SJSA1 (cell line): ENCODE results near the gene MLF2. TPM values are rescaled to one million over a fixed set of nuclear protein-coding genes. Genes with fewer than 3 reads are reported as not detected.
"Not testable (repeated sequence)": the region's sequence is repeated elsewhere in the genome, so short reads cannot be mapped to it uniquely, and the experiment has no call there.

ENCODE experiments used
- DNase-seq, 2 experiments: peaks; one replicate each; pipeline ENCODE4 v3.0.0-alpha.2; 2015 to 2020; ENCODE audit warnings: low spot score in 2 of 2, low read depth in 1 of 2
- H3K27ac ChIP-seq: fragments of 250-450 bp; sonication (Bioruptor Pico); 2 replicates; pipeline ENCODE4 v1.5.1; 2020; ENCODE audit warnings: mild to moderate bottlenecking, moderate library complexity
- H3K27me3 ChIP-seq: fragments of 250-450 bp; sonication (Bioruptor Pico); replicated peaks from 2 replicates; pipeline ENCODE4 v1.5.1; 2020; ENCODE audit warnings: mild to moderate bottlenecking, moderate library complexity
- H3K36me3 ChIP-seq: fragments of 250-450 bp; sonication (Bioruptor Pico); 2 replicates; pipeline ENCODE4 v1.5.1; 2020; ENCODE audit warnings: mild to moderate bottlenecking
- H3K4me1 ChIP-seq: fragments of 250-450 bp; sonication (Bioruptor Pico); replicated peaks from 2 replicates; pipeline ENCODE4 v1.6.1; 2021; ENCODE audit warnings: mild to moderate bottlenecking
- H3K4me3 ChIP-seq: fragments of 250-450 bp; sonication (Bioruptor Pico); 2 replicates; pipeline ENCODE4 v1.5.1; 2020; ENCODE audit warnings: mild to moderate bottlenecking
- H3K9me3 ChIP-seq: fragments of 250-450 bp; sonication (Bioruptor Pico); replicated peaks from 2 replicates; pipeline ENCODE4 v1.5.1; 2020; ENCODE audit warnings: mild to moderate bottlenecking
- total RNA-seq: library from RNA; depleted of rRNA; stranded (reverse); fragments of >200 nt; shearing (Covaris generic); gene quantifications from 2 replicates; pipeline ENCODE4 v1.2.3, GENCODE V29; 2014

The MLF2 gene
- total RNA-seq, 1 experiment from 2014 or later: 243 TPM

- no peaks in the 10 kb centered on the region for H3K9me3 ChIP-seq
- no peaks in the 10 kb centered on the region for H3K4me1 ChIP-seq
- no peak for DNase-seq
- no peak overlapping the region for H3K27ac ChIP-seq
- H3K4me3 ChIP-seq: no peak overlapping the region
- H3K27me3 ChIP-seq: no peaks in the 10 kb centered on the region
- H3K36me3 ChIP-seq: peaks cover 62% of the 10 kb centered on the region
Measured at GRCh38 chr12:6745741-6746525, 7.0 kb downstream of the MLF2 start.

GRCh38 chr12:6743300-6743699, 9.6 kb downstream of the MLF2 start:
- DNase-seq, H3K27me3 ChIP-seq, H3K27ac ChIP-seq, H3K4me3 ChIP-seq, H3K9me3 ChIP-seq, H3K4me1 ChIP-seq: not testable (repeated sequence)
- H3K36me3 ChIP-seq: peaks cover 36% of the 10 kb centered on the region

- Histone ChIP-seq H3K4me3 (no peak overlapping the region), H3K9me3 (no peaks in the 10 kb centered on the region), H3K4me1 (no peaks in the 10 kb centered on the region), H3K36me3 (peaks cover 31% of the 10 kb centered on the region), H3K27me3 (no peaks in the 10 kb centered on the region), H3K27ac (no peak overlapping the region)
- DNase-seq: no peak
Measured at GRCh38 chr12:6742834-6743233, 10.1 kb downstream of the MLF2 start.

- H3K27me3 ChIP-seq, H3K27ac ChIP-seq, H3K4me1 ChIP-seq, H3K9me3 ChIP-seq, H3K4me3 ChIP-seq, DNase-seq: not testable (repeated sequence)
- peaks cover 23% of the 10 kb centered on the region for H3K36me3 ChIP-seq
Measured at GRCh38 chr12:6742080-6742479, 10.9 kb downstream of the MLF2 start.

GRCh38 chr12:6736754-6737153, 16.2 kb downstream of the MLF2 start:
- H3K4me3 ChIP-seq: no peak overlapping the region
- no peak overlapping the region for H3K27ac ChIP-seq
- H3K36me3 ChIP-seq: peaks cover 13% of the 10 kb centered on the region
- H3K9me3 ChIP-seq: no peaks in the 10 kb centered on the region
- peaks cover 10% of the 10 kb centered on the region for H3K4me1 ChIP-seq
- H3K27me3 ChIP-seq: no peaks in the 10 kb centered on the region
- DNase-seq: no peak

- peaks cover 10% of the 10 kb centered on the region for H3K4me1 ChIP-seq
- H3K27me3 ChIP-seq: no peaks in the 10 kb centered on the region
- peaks cover 24% of the 10 kb centered on the region for H3K36me3 ChIP-seq
- no peaks in the 10 kb centered on the region for H3K9me3 ChIP-seq
- H3K4me3 ChIP-seq: no peak overlapping the region
- peak in 1 of 2 experiments; percentile 44 for DNase-seq
- 0 out of 2 replicates have a peak overlapping the region, but pooled peaks have one; percentile 7 for H3K27ac ChIP-seq
Measured at GRCh38 chr12:6735448-6736191, 17.3 kb downstream of the MLF2 start.

GRCh38 chr12:6734506-6735387, 18.2 kb downstream of the MLF2 start:
- H3K4me1 ChIP-seq: peaks cover 10% of the 10 kb centered on the region
- DNase-seq: no peak
- no peaks in the 10 kb centered on the region for H3K9me3 ChIP-seq
- H3K27me3 ChIP-seq: no peaks in the 10 kb centered on the region
- H3K4me3 ChIP-seq: no peak overlapping the region
- no peak overlapping the region for H3K27ac ChIP-seq
- peaks cover 33% of the 10 kb centered on the region for H3K36me3 ChIP-seq

GRCh38 chr12:6730169-6730568, 22.8 kb downstream of the MLF2 start:
- no peak for DNase-seq
- Histone ChIP-seq H3K36me3 (peaks cover 56% of the 10 kb centered on the region), H3K4me1 (no peaks in the 10 kb centered on the region), H3K9me3 (no peaks in the 10 kb centered on the region), H3K27ac (no peak overlapping the region), H3K4me3 (no peak overlapping the region), H3K27me3 (no peaks in the 10 kb centered on the region)

- Histone ChIP-seq H3K27me3 (no peaks in the 10 kb centered on the region), H3K4me3 (no peak overlapping the region), H3K4me1 (peaks cover 6% of the 10 kb centered on the region), H3K9me3 (no peaks in the 10 kb centered on the region), H3K27ac (no peak overlapping the region), H3K36me3 (peaks cover 52% of the 10 kb centered on the region)
- no peak for DNase-seq
Measured at GRCh38 chr12:6729186-6729585, 23.8 kb downstream of the MLF2 start.

- H3K27me3 ChIP-seq: no peaks in the 10 kb centered on the region
- H3K9me3 ChIP-seq: no peaks in the 10 kb centered on the region
- H3K36me3 ChIP-seq: peaks cover 36% of the 10 kb centered on the region
- peaks cover 6% of the 10 kb centered on the region for H3K4me1 ChIP-seq
- no peak overlapping the region for H3K4me3 ChIP-seq
- DNase-seq: no peak
- no peak overlapping the region for H3K27ac ChIP-seq
Measured at GRCh38 chr12:6725350-6725749, 27.6 kb downstream of the MLF2 start.

- peak in 1 of 2 experiments; percentile 45 for DNase-seq
- H3K27ac ChIP-seq: peak overlapping the region; percentile 69
- no peaks in the 10 kb centered on the region for H3K9me3 ChIP-seq
Measured at GRCh38 chr12:6724409-6724797, 28.5 kb downstream of the MLF2 start.

GRCh38 chr12:6723607-6724408, 29.1 kb downstream of the MLF2 start, which contains the start of gene COPS7A:
Gene COPS7A, plus strand, starts transcription at chr12:6724046. Its CDS starts 611 bp downstream, at chr12:6724657.
- Histone ChIP-seq H3K27me3 (no peaks in the 10 kb centered on the region), H3K4me1 (peaks cover 6% of the 10 kb centered on the region), H3K27ac (peak within 1 kb of the TSS; percentile 69), H3K4me3 (peak within 1 kb of the TSS; percentile 48), H3K9me3 (no peaks in the 10 kb centered on the region), H3K36me3 (peaks cover 20% of the 10 kb centered on the region)
- peak; percentile 98 to 99 for DNase-seq

More at GRCh38 chr12:6724409-6724797, 28.5 kb downstream of the MLF2 start:
- H3K4me3 ChIP-seq: peak overlapping the region; percentile 48
- H3K36me3 ChIP-seq: peaks cover 26% of the 10 kb centered on the region
- no peaks in the 10 kb centered on the region for H3K27me3 ChIP-seq
- H3K4me1 ChIP-seq: peaks cover 6% of the 10 kb centered on the region

GRCh38 chr12:6722863-6723262, 30.1 kb downstream of the MLF2 start:
- Histone ChIP-seq H3K4me1 (peaks cover 6% of the 10 kb centered on the region), H3K9me3 (no peaks in the 10 kb centered on the region), H3K27me3 (no peaks in the 10 kb centered on the region), H3K4me3 (no peak overlapping the region), H3K36me3 (peaks cover 11% of the 10 kb centered on the region), H3K27ac (no peak overlapping the region)
- no peak for DNase-seq
